H1 (cell line): Measurements from ENCODE around the gene ASPG. TPM values are rescaled to one million over a fixed set of nuclear protein-coding genes. Genes with fewer than 3 reads are reported as not detected.

Experiments
- CHD7 ChIP-seq: fragments of 300-600 bp; sonication (generic); IDR thresholded peaks from 2 replicates; pipeline ENCODE4 v1.7.1; 2012; ENCODE audit warnings: low read length, moderate library complexity, mild to moderate bottlenecking, inconsistent platforms; ENCODE audit not compliant: insufficient replicate concordance
- E2F6 ChIP-seq: IDR thresholded peaks from 2 replicates; pipeline ENCODE4 v1.6.1; 2012; ENCODE audit warnings: inconsistent platforms
- EGR1 ChIP-seq: IDR thresholded peaks from 2 replicates; pipeline ENCODE4 v1.6.1; 2011; ENCODE audit warnings: low read depth, low read length, borderline replicate concordance
- KDM1A ChIP-seq: fragments of 200-600, 300-600 bp; sonication (generic); IDR thresholded peaks from 2 replicates; pipeline ENCODE4 v1.7.1; 2016; ENCODE audit warnings: mild to moderate bottlenecking, low read length, borderline replicate concordance
- POLR2A ChIP-seq, 2 experiments: IDR thresholded peaks; 1 replicate in 1 of 2; 2 replicates in 1 of 2; pipeline ENCODE4 v1.6.1; 2011; ENCODE audit warnings: low read depth in 2 of 2, low read length in 2 of 2, mild to moderate bottlenecking in 2 of 2; ENCODE audit errors: control extremely low read depth in 1 of 2
- RAD21 ChIP-seq, 2 experiments: IDR thresholded peaks in 1 of 2; conservative IDR thresholded peaks in 1 of 2; 2 replicates each; pipeline ENCODE4 v1.6.1; 2011; ENCODE audit warnings: low read depth in 2 of 2, low read length in 2 of 2, improper control_type of control experiment in 1 of 2, inconsistent platforms in 1 of 2, mild to moderate bottlenecking in 1 of 2, moderate library complexity in 1 of 2
- SIRT6 ChIP-seq: IDR thresholded peaks from one replicate; pipeline ENCODE4 v1.7.1; 2012; ENCODE audit warnings: low read length, inconsistent platforms
- TAF1 ChIP-seq: IDR thresholded peaks from 2 replicates; pipeline ENCODE4 v1.6.1; 2011; ENCODE audit warnings: mild to moderate bottlenecking, low read depth, low read length
- polyA plus RNA-seq, 7 experiments: library from polyadenylated mRNA; depleted of rRNA in 3 of 7; stranded (reverse) in 5 of 7; unstranded in 2 of 7; fragments of >200 nt in 5 of 7; fragments of 200-250 nt in 2 of 7; gene quantifications; 1 replicate in 5 of 7; 2 replicates in 1 of 7; 4 replicates in 1 of 7; pipeline versions ENCODE4 v1.2.1 to v1.2.3, GENCODE V29; 2011 to 2013; ENCODE audit warnings: missing spikeins in 2 of 7, mixed read lengths in 2 of 7
- total RNA-seq: library from RNA; stranded (reverse); fragmentation: NEBNext Ultra II Directional; extraction: Animal tissue kit (Norgen Biotek cat#: 25700); gene quantifications from 2 replicates; pipeline ENCODE4 v1.2.1, GENCODE V29; 2021

The ASPG gene
- total and polyA plus RNA-seq, 2 of the 8 experiments (the other 6 are each of a cell fraction or from before 2014, with no cell fraction given): 0.34 to 0.59 TPM

GRCh38 chr14:104044016-104044415 lies 41.5 kb upstream of the ASPG start (continued):
- TF ChIP-seq CHD7 (no peak), RAD21 (IDR thresholded peaks at IDR 0.05 in 1 of 2, conservative IDR thresholded peaks at IDR 0.05 in 1 of 2; ENCODE audit: low read depth in 2 of 2, low read length in 2 of 2) (no peak), TAF1 (no peak), E2F6 (no peak), SIRT6 (no peak), POLR2A (IDR thresholded peaks at IDR 0.05; ENCODE audit: control extremely low read depth in 1 of 2, low read depth in 2 of 2, low read length in 2 of 2) (no peak), EGR1 (no peak), KDM1A (no peak)
